ENCODE data around the gene RWDD2A.

RWDD2A gene

DNA sequence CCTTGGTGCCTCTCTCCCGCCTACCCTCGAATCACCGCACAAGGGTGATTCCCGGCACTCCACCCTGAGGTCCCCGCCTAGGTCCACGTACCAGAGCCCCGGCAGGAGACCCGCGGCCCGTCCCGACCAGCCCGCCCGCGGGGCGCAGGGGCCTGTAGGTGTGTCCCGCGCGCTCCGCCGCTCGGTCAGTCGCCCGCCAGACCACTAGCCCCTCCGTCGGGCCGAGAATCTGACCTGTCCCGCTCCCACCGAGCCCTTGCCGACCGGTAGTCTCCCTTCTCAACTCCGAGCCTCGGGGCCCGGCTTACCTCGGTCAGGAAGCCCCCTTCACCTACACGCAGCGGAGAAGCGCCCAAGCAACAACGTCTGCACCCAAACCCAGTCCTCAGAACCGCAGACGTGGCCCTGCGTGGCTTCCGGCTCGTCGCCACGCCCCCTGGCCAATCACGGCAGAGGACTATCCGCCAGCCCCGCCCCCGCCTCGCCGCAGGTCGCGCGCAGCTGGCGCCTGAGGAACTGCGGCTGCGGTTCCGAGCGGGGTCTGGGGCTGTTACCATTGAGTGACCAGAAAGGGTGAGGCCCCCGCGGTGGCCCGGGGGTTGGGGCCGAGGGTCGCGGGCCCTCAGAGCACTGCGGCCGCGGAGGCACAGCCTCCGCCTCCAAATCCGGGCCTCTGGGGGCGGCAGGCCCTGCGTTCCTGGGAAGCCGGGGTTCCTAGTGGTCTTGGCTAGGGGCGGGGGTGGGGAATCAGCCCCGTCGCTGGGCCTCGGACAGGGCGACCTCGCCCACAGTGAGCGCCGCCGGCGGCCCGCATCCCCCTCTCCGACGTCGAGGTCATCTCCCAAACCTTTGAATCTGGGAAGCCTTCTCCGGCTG is at the start of gene RWDD2A, which contains the start of gene PGM3:
RWDD2A (plus strand) TSS at position 487 of the 876 bp plus-strand sequence. CDS start 1,095 bp downstream, outside the sequence.
PGM3 (minus strand) TSS at position 395 of the 876 bp plus-strand sequence. CDS start 2,253 bp downstream, outside the sequence.
- peak within 1 kb of the TSS; percentile 76; the same call in 1 of the 2 replicates for H3K27ac ChIP-seq (ENCODE audit: extremely low read depth, low read depth, low read length)
- POLR2A ChIA-PET, result interaction anchor here (0.9 to 1.6 kb wide), 5 partner anchors 10 to 127 kb away, joined by 3 to 5 read pairs (median 4); partner anchors contain the start of gene UBE3D
- peaks cover 2% of the 10 kb centered on the region; the same call in 1 of the 2 replicates for H3K4me1 ChIP-seq (ENCODE audit: control insufficient read depth, insufficient read depth, low read length)
- peak within 1 kb of the TSS; percentile 94 for H3K4me3 ChIP-seq (ENCODE audit: low read depth, low read length)
- no peaks in the 10 kb centered on the region for H3K9me3 ChIP-seq (ENCODE audit: control insufficient read depth, insufficient read depth, low read depth, low read length)
- peaks cover 16 to 64% of the 10 kb centered on the region in 2 experiments for H3K36me3 ChIP-seq (ENCODE audit: control insufficient read depth in 2 of 2, insufficient read depth in 1 of 2, low read length in 2 of 2)
- CTCF ChIA-PET, result interaction anchor here (0.6 to 4.0 kb wide), 6 partner anchors 22 to 422 kb away, joined by 3 to 29 read pairs (median 6); partner anchors contain the start of genes DOP1A and UBE3D
- TF ChIP-seq, protein P1, sequence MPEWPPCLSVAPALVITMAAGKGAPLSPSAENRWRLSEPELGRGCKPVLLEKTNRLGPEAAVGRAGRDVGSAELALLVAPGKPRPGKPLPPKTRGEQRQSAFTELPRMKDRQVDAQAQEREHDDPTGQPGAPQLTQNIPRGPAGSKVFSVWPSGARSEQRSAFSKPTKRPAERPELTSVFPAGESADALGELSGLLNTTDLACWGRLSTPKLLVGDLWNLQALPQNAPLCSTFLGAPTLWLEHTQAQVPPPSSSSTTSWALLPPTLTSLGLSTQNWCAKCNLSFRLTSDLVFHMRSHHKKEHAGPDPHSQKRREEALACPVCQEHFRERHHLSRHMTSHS (tag by site-specific recombination; IDR thresholded peaks at IDR 0.05), result no peak
- no peak for TF ChIP-seq IKZF3 (tag by site-specific recombination; IDR thresholded peaks at IDR 0.05)
- 0 out of 2 replicates have a peak, but pooled peaks have one; percentile 20 for TF ChIP-seq MYNN (tag by site-specific recombination; IDR thresholded peaks at IDR 0.05; ENCODE audit: borderline replicate concordance)
- TF ChIP-seq, protein P2, sequence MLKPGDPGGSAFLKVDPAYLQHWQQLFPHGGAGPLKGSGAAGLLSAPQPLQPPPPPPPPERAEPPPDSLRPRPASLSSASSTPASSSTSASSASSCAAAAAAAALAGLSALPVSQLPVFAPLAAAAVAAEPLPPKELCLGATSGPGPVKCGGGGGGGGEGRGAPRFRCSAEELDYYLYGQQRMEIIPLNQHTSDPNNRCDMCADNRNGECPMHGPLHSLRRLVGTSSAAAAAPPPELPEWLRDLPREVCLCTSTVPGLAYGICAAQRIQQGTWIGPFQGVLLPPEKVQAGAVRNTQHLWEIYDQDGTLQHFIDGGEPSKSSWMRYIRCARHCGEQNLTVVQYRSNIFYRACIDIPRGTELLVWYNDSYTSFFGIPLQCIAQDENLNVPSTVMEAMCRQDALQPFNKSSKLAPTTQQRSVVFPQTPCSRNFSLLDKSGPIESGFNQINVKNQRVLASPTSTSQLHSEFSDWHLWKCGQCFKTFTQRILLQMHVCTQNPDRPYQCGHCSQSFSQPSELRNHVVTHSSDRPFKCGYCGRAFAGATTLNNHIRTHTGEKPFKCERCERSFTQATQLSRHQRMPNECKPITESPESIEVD (tag by site-specific recombination; IDR thresholded peaks at IDR 0.05), result no peak
- TF ChIP-seq ZNF366 (tag by site-specific recombination; conservative IDR thresholded peaks at IDR 0.05), result no peak
- peak; percentile 83; the same call in 1 of the 2 replicates for TF ChIP-seq REPIN1 (tag by site-specific recombination; IDR thresholded peaks at IDR 0.05; ENCODE audit: low read depth)
- TF ChIP-seq, protein P3, sequence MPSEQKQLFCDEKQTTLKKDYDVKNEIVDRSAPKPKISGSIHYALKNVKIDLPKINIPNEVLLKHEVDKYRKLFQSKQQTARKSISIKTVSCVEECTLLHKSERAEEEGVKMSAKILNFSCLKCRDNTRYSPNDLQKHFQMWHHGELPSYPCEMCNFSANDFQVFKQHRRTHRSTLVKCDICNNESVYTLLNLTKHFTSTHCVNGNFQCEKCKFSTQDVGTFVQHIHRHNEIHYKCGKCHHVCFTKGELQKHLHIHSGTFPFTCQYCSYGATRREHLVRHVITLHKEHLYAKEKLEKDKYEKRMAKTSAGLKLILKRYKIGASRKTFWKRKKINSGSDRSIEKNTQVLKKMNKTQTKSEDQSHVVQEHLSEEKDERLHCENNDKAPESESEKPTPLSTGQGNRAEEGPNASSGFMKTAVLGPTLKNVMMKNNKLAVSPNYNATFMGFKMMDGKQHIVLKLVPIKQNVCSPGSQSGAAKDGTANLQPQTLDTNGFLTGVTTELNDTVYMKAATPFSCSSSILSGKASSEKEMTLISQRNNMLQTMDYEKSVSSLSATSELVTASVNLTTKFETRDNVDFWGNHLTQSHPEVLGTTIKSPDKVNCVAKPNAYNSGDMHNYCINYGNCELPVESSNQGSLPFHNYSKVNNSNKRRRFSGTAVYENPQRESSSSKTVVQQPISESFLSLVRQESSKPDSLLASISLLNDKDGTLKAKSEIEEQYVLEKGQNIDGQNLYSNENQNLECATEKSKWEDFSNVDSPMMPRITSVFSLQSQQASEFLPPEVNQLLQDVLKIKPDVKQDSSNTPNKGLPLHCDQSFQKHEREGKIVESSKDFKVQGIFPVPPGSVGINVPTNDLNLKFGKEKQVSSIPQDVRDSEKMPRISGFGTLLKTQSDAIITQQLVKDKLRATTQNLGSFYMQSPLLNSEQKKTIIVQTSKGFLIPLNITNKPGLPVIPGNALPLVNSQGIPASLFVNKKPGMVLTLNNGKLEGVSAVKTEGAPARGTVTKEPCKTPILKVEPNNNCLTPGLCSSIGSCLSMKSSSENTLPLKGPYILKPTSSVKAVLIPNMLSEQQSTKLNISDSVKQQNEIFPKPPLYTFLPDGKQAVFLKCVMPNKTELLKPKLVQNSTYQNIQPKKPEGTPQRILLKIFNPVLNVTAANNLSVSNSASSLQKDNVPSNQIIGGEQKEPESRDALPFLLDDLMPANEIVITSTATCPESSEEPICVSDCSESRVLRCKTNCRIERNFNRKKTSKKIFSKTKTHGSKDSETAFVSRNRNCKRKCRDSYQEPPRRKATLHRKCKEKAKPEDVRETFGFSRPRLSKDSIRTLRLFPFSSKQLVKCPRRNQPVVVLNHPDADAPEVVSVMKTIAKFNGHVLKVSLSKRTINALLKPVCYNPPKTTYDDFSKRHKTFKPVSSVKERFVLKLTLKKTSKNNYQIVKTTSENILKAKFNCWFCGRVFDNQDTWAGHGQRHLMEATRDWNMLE (tag by site-specific recombination; conservative IDR thresholded peaks at IDR 0.05; ENCODE audit: low read depth), result no peak
- peak; percentile 95 for TF ChIP-seq ZBTB20 (tag by site-specific recombination; IDR thresholded peaks at IDR 0.05)
- no peak for TF ChIP-seq ZNF837 (tag by site-specific recombination; IDR thresholded peaks at IDR 0.05)
- TF ChIP-seq ZNF510 (tag by site-specific recombination; IDR thresholded peaks at IDR 0.05; ENCODE audit: insufficient replicate concordance), result no peak
- no peak for TF ChIP-seq KLF7 (tag by site-specific recombination; IDR thresholded peaks at IDR 0.05; ENCODE audit: borderline replicate concordance)
- TF ChIP-seq, protein P4, sequence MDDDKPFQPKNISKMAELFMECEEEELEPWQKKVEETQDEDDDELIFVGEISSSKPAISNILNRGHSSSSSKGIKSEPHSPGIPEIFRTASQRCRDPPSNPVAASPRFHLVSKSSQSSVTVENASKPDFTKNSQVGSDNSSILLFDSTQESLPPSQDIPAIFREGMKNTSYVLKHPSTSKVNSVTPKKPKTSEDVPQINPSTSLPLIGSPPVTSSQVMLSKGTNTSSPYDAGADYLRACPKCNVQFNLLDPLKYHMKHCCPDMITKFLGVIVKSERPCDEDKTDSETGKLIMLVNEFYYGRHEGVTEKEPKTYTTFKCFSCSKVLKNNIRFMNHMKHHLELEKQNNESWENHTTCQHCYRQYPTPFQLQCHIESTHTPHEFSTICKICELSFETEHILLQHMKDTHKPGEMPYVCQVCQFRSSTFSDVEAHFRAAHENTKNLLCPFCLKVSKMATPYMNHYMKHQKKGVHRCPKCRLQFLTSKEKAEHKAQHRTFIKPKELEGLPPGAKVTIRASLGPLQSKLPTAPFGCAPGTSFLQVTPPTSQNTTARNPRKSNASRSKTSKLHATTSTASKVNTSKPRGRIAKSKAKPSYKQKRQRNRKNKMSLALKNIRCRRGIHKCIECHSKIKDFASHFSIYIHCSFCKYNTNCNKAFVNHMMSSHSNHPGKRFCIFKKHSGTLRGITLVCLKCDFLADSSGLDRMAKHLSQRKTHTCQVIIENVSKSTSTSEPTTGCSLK (tag by site-specific recombination; IDR thresholded peaks at IDR 0.05), result no peak
- TF ChIP-seq ZNF174 (tag by site-specific recombination; IDR thresholded peaks at IDR 0.05), result no peak
- no peak; the same call in none of the 2 replicates for TF ChIP-seq ZNF561 (tag by site-specific recombination; IDR thresholded peaks at IDR 0.05; ENCODE audit: borderline replicate concordance)
- TF ChIP-seq SP7 (tag by site-specific recombination; IDR thresholded peaks at IDR 0.05), result peak; percentile 79
- TF ChIP-seq ZIC2 (tag by site-specific recombination; IDR thresholded peaks at IDR 0.05), result peak; percentile 66; the same call in 1 of the 2 replicates
- no peak for TF ChIP-seq ZNF248 (tag by site-specific recombination; IDR thresholded peaks at IDR 0.05)
- TF ChIP-seq ZNF114 (tag by site-specific recombination; IDR thresholded peaks at IDR 0.05), result no peak
- no peak for TF ChIP-seq ZNF274 (IDR thresholded peaks at IDR 0.05; ENCODE audit: low read length)
- TF ChIP-seq ZNF274 (tag by site-specific recombination; IDR thresholded peaks at IDR 0.05; ENCODE audit: borderline replicate concordance), result no peak
- no peak for TF ChIP-seq ZNF239 (tag by site-specific recombination; IDR thresholded peaks at IDR 0.05)
- peak; percentile 56; the same call in 1 of the 2 replicates for TF ChIP-seq ZBTB17 (tag by site-specific recombination; IDR thresholded peaks at IDR 0.05)
- TF ChIP-seq ZNF777 (tag by site-specific recombination; IDR thresholded peaks at IDR 0.05; ENCODE audit: borderline replicate concordance), result peak; percentile 88
- TF ChIP-seq, protein P5, sequence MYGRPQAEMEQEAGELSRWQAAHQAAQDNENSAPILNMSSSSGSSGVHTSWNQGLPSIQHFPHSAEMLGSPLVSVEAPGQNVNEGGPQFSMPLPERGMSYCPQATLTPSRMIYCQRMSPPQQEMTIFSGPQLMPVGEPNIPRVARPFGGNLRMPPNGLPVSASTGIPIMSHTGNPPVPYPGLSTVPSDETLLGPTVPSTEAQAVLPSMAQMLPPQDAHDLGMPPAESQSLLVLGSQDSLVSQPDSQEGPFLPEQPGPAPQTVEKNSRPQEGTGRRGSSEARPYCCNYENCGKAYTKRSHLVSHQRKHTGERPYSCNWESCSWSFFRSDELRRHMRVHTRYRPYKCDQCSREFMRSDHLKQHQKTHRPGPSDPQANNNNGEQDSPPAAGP (tag by site-specific recombination; IDR thresholded peaks at IDR 0.05), result peak; percentile 84
